Measurements from ENCODE around the gene ATP8A2. TPM values are rescaled to one million over a fixed set of nuclear protein-coding genes. Genes with fewer than 3 reads are reported as not detected.
A peak's percentile ranks its signal among the peaks of the same experiment; 100 is the strongest.
"Not testable (repeated sequence)": the region's sequence is repeated elsewhere in the genome, so short reads cannot be mapped to it uniquely, and the experiment has no call there.

The ATP8A2 gene
- total RNA-seq, 1 experiment from 2014 or later, result 5.2 TPM

DNA sequence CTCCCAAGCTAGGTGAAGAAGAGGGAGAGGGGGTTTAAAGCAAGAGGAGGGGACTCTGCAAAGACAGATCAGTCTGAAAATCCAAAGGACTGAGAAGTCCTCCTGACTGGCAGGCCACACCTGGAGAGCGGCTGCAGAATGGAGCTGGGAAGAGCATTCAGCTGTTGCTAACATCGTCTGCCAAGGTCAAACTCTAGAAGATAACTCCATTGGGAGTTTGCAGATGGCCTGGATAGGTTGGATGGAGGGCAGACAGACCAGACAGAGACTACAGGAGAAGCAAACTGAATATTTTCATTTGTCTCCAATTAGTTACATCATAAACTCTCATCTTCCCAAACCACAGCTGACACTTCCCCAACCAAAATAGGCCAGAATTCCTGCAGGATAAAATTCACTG is 699.9 kb downstream of the ATP8A2 start (continued):
- TF ChIP-seq ARID4B (CRISPR knock-in tag; IDR thresholded peaks at IDR 0.05; ENCODE audit: borderline replicate concordance), result no peak
- TF ChIP-seq, protein P1, sequence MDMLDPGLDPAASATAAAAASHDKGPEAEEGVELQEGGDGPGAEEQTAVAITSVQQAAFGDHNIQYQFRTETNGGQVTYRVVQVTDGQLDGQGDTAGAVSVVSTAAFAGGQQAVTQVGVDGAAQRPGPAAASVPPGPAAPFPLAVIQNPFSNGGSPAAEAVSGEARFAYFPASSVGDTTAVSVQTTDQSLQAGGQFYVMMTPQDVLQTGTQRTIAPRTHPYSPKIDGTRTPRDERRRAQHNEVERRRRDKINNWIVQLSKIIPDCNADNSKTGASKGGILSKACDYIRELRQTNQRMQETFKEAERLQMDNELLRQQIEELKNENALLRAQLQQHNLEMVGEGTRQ (CRISPR knock-in tag; IDR thresholded peaks at IDR 0.05), result no peak

- DNase-seq (ENCODE audit: low spot score); H3K27me3 Mint-ChIP-seq (ENCODE audit: low read depth); POLR2A ChIA-PET; H3K36me3 Mint-ChIP-seq; H3K4me3 Mint-ChIP-seq; H3K27ac Mint-ChIP-seq; H3K4me1 Mint-ChIP-seq; H3K9me3 Mint-ChIP-seq: not testable (repeated sequence)
- CTCF ChIA-PET, result interaction anchor here (0.7 to 1.2 kb wide), 3 partner anchors 10 to 498 kb away, joined by 4 to 6 read pairs (median 4); no protein-coding TSS in a partner anchor
- ATAC-seq, result peak; percentile 75
Measured at GRCh38 chr13:26072335-26072734, 700.6 kb downstream of the ATP8A2 start.

DNA sequence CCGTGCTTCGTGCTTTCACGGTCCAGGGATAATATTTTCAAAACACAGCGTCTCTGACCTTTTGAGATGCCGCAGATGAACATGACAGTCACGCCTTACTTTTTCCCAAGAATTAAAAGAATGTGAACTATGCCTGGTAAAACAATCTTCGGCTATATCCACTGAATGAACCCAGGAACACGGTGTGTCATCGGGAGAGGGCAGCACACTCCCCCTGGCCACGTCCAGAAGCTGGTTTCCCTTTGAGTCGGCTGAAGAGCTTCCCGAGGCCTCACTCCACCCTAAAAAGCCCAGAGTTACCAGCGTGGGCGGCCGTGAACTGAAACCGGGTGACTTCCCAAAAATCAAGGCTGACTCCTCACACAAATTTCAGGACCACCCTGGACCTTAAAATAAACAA is 702.9 kb downstream of the ATP8A2 start:
- no peaks in the 10 kb centered on the region for H3K36me3 Mint-ChIP-seq
- DNase-seq (ENCODE audit: low spot score) (no peak), ATAC-seq (peak; percentile 51; the same call in 1 of the 2 replicates)
- H3K27me3 Mint-ChIP-seq (ENCODE audit: low read depth), result no peaks in the 10 kb centered on the region
- peaks cover 4% of the 10 kb centered on the region; the same call in 1 of the 2 replicates for H3K9me3 Mint-ChIP-seq
- POLR2A ChIA-PET, result interaction anchor here (0.6 kb wide), 1 partner anchor 112 kb away, joined by 5 read pairs; no protein-coding TSS in a partner anchor
- H3K27ac Mint-ChIP-seq, result no peak overlapping the region
- H3K4me3 Mint-ChIP-seq, result no peak overlapping the region
- CTCF ChIA-PET, result interaction anchor here (1.3 to 2.0 kb wide), 3 partner anchors 238 to 507 kb away, joined by 3 to 5 read pairs (median 5); no protein-coding TSS in a partner anchor
- peaks cover 15% of the 10 kb centered on the region for H3K4me1 Mint-ChIP-seq
- TF ChIP-seq ZNF416 (CRISPR knock-in tag; IDR thresholded peaks at IDR 0.05) (no peak), HMGXB4 (CRISPR knock-in tag; IDR thresholded peaks at IDR 0.05) (no peak), PRRX2 (CRISPR knock-in tag; IDR thresholded peaks at IDR 0.05) (no peak), IRF1 (CRISPR knock-in tag; IDR thresholded peaks at IDR 0.05) (no peak), SMAD4 (CRISPR knock-in tag; IDR thresholded peaks at IDR 0.05) (no peak), CREM (CRISPR knock-in tag; IDR thresholded peaks at IDR 0.05) (no peak), MYBL2 (CRISPR knock-in tag; IDR thresholded peaks at IDR 0.05) (no peak), AR (CRISPR knock-in tag; IDR thresholded peaks at IDR 0.05) (no peak), GRHL2 (CRISPR knock-in tag; IDR thresholded peaks at IDR 0.05; ENCODE audit: insufficient replicate concordance, severe bottlenecking) (no peak), CREB1 (CRISPR knock-in tag; IDR thresholded peaks at IDR 0.05) (no peak), STAT6 (CRISPR knock-in tag; conservative IDR thresholded peaks at IDR 0.05; ENCODE audit: low read depth) (no peak), ZNF219 (CRISPR knock-in tag; IDR thresholded peaks at IDR 0.05; ENCODE audit: borderline replicate concordance) (no peak), ELF4 (CRISPR knock-in tag; IDR thresholded peaks at IDR 0.05; ENCODE audit: low read depth) (no peak)
- TF ChIP-seq, protein P2, sequence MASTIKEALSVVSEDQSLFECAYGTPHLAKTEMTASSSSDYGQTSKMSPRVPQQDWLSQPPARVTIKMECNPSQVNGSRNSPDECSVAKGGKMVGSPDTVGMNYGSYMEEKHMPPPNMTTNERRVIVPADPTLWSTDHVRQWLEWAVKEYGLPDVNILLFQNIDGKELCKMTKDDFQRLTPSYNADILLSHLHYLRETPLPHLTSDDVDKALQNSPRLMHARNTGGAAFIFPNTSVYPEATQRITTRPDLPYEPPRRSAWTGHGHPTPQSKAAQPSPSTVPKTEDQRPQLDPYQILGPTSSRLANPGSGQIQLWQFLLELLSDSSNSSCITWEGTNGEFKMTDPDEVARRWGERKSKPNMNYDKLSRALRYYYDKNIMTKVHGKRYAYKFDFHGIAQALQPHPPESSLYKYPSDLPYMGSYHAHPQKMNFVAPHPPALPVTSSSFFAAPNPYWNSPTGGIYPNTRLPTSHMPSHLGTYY (CRISPR knock-in tag; IDR thresholded peaks at IDR 0.05), result no peak

Measured in WTC11 (cell line).